HepG2 (cell line): Measurements from ENCODE around the gene FARSB. TPM values are rescaled to one million over a fixed set of nuclear protein-coding genes. Genes with fewer than 3 reads are reported as not detected.

Experiments
- CREB3 ChIP-seq: sonication (generic); formaldehyde crosslinking; IDR thresholded peaks from 2 replicates; pipeline ENCODE4 v1.5.0; 2020; ENCODE audit warnings: missing genetic modification reagents
- GPN1 ChIP-seq: sonication (generic); formaldehyde crosslinking; IDR thresholded peaks from 2 replicates; pipeline ENCODE4 v1.5.1; 2020; ENCODE audit warnings: missing genetic modification reagents, borderline replicate concordance
- HDAC6 ChIP-seq: fragments of 200-600 bp; sonication (generic); IDR thresholded peaks from 2 replicates; pipeline ENCODE4 v1.7.0; 2017; ENCODE audit warnings: mild to moderate bottlenecking, antibody characterized with exemption, low read length, low read depth
- HNF4G ChIP-seq, 2 experiments: sonication (generic) in 1 of 2; formaldehyde crosslinking in 1 of 2; IDR thresholded peaks; 2 replicates each; pipeline versions ENCODE4 v1.4.0 to v1.6.1; 2011 to 2020; ENCODE audit warnings: borderline replicate concordance in 2 of 2, low read depth in 2 of 2, mild to moderate bottlenecking in 2 of 2, low read length in 1 of 2, missing genetic modification reagents in 1 of 2, moderate library complexity in 1 of 2
- HNRNPH1 ChIP-seq: fragments of 200-400 bp; formaldehyde crosslinking; optimal IDR thresholded peaks from 2 replicates; pipeline ENCODE3; 2017; ENCODE audit warnings: mild to moderate bottlenecking, low read depth, low read length
- MED13 ChIP-seq: sonication (generic); formaldehyde crosslinking; IDR thresholded peaks from 2 replicates; pipeline ENCODE4 v1.5.0; 2020; ENCODE audit warnings: missing genetic modification reagents
- NAIF1 ChIP-seq: sonication (generic); formaldehyde crosslinking; IDR thresholded peaks from 2 replicates; pipeline ENCODE4 v1.5.0; 2020; ENCODE audit warnings: mild to moderate bottlenecking, missing genetic modification reagents, borderline replicate concordance
- NR0B2 ChIP-seq: sonication (generic); formaldehyde crosslinking; IDR thresholded peaks from 2 replicates; pipeline ENCODE4 v1.4.0; 2020; ENCODE audit warnings: mild to moderate bottlenecking, missing genetic modification reagents
- NR2F1 ChIP-seq, 2 experiments: fragments of 450-650 bp in 1 of 2; formaldehyde crosslinking in 1 of 2; IDR thresholded peaks; 2 replicates each; pipeline versions ENCODE4 v1.5.0 to v1.6.1; 2016 to 2020; ENCODE audit warnings: mild to moderate bottlenecking in 1 of 2, missing compliant biosample characterization in 1 of 2, missing genetic modification reagents in 1 of 2, moderate library complexity in 1 of 2
- SCMH1 ChIP-seq: sonication (generic); formaldehyde crosslinking; IDR thresholded peaks from 2 replicates; pipeline ENCODE4 v1.9.0; 2021; ENCODE audit warnings: missing genetic modification reagents, mild to moderate bottlenecking, borderline replicate concordance
- SMAD9 ChIP-seq: sonication (generic); formaldehyde crosslinking; IDR thresholded peaks from 2 replicates; pipeline ENCODE4 v1.5.1; 2020; ENCODE audit warnings: mild to moderate bottlenecking, missing genetic modification reagents
- SMARCE1 ChIP-seq: fragments of 450-650 bp; IDR thresholded peaks from 2 replicates; pipeline ENCODE4 v1.6.1; 2017; ENCODE audit warnings: borderline replicate concordance
- SOX6 ChIP-seq, 2 experiments: fragments of 450-650 bp in 1 of 2; sonication (generic) in 1 of 2; formaldehyde crosslinking in 1 of 2; IDR thresholded peaks; 2 replicates each; pipeline versions ENCODE4 v1.4.0 to v1.6.1; 2017 to 2020; ENCODE audit warnings: antibody characterized with exemption in 1 of 2, mild to moderate bottlenecking in 1 of 2, missing genetic modification reagents in 1 of 2
- SRY ChIP-seq: sonication (generic); formaldehyde crosslinking; IDR thresholded peaks from 2 replicates; pipeline ENCODE4 v1.8.0; 2022; ENCODE audit warnings: mild to moderate bottlenecking, missing genetic modification reagents
- TERF1 ChIP-seq: sonication (generic); formaldehyde crosslinking; IDR thresholded peaks from 2 replicates; pipeline ENCODE4 v1.8.0; 2022; ENCODE audit warnings: mild to moderate bottlenecking, missing genetic modification reagents, moderate library complexity
- ZMAT3 ChIP-seq: sonication (generic); formaldehyde crosslinking; conservative IDR thresholded peaks from 2 replicates; pipeline ENCODE4 v1.7.0; 2021; ENCODE audit warnings: missing genetic modification reagents
- ZMYM4 ChIP-seq: sonication (generic); formaldehyde crosslinking; IDR thresholded peaks from 2 replicates; pipeline ENCODE4 v1.8.1; 2023; ENCODE audit warnings: mild to moderate bottlenecking, missing genetic modification reagents
- ZNF234 ChIP-seq: sonication (generic); formaldehyde crosslinking; conservative IDR thresholded peaks from 2 replicates; pipeline ENCODE4 v1.5.1; 2020; ENCODE audit warnings: mild to moderate bottlenecking, missing genetic modification reagents
- ZNF235 ChIP-seq: sonication (generic); formaldehyde crosslinking; IDR thresholded peaks from 2 replicates; pipeline ENCODE4 v1.8.1; 2023; ENCODE audit warnings: mild to moderate bottlenecking, missing genetic modification reagents, borderline replicate concordance
- ZNF253 ChIP-seq: sonication (generic); formaldehyde crosslinking; IDR thresholded peaks from 2 replicates; pipeline ENCODE4 v1.8.0; 2022; ENCODE audit warnings: mild to moderate bottlenecking, missing genetic modification reagents, borderline replicate concordance
- ZNF337 ChIP-seq: sonication (generic); formaldehyde crosslinking; IDR thresholded peaks from 2 replicates; pipeline ENCODE4 v1.5.1; 2020; ENCODE audit warnings: missing genetic modification reagents, low read depth, mild to moderate bottlenecking, borderline replicate concordance
- ZNF414 ChIP-seq: sonication (generic); formaldehyde crosslinking; IDR thresholded peaks from 2 replicates; pipeline ENCODE4 v1.5.0; 2020; ENCODE audit warnings: missing genetic modification reagents
- ZNF513 ChIP-seq: sonication (generic); formaldehyde crosslinking; conservative IDR thresholded peaks from 2 replicates; pipeline ENCODE4 v1.5.0; 2020; ENCODE audit warnings: missing genetic modification reagents
- ZNF547 ChIP-seq: sonication (generic); formaldehyde crosslinking; IDR thresholded peaks from 2 replicates; pipeline ENCODE4 v1.5.1; 2020; ENCODE audit warnings: mild to moderate bottlenecking, missing genetic modification reagents
- ZSCAN20 ChIP-seq: sonication (generic); formaldehyde crosslinking; IDR thresholded peaks from 2 replicates; pipeline ENCODE4 v1.4.0; 2020; ENCODE audit warnings: missing genetic modification reagents, mild to moderate bottlenecking, borderline replicate concordance
- ZZZ3 ChIP-seq: sonication (generic); formaldehyde crosslinking; IDR thresholded peaks from 2 replicates; pipeline ENCODE4 v1.4.0; 2020; ENCODE audit warnings: missing genetic modification reagents, mild to moderate bottlenecking, borderline replicate concordance
- polyA plus RNA-seq, 8 experiments: library from polyadenylated mRNA; depleted of rRNA in 3 of 8; stranded (reverse) in 7 of 8; unstranded in 1 of 8; fragments of >200 nt; fragmentation: Illumina TruSeq in 4 of 8; extraction: Trizol in 4 of 8; gene quantifications; 2 replicates each; pipeline versions ENCODE4 v1.2.1 to v1.2.3, GENCODE V29; 2011 to 2016; ENCODE audit warnings: low read depth in 4 of 8, missing spikeins in 1 of 8, mixed read lengths in 1 of 8; ENCODE audit not compliant: insufficient read depth in 1 of 8
- total RNA-seq, 5 experiments: library from RNA; depleted of rRNA; stranded (reverse); fragments of >200 nt; fragmentation: Illumina TruSeq; extraction: Trizol; gene quantifications; 2 replicates each; pipeline ENCODE4 v1.2.3, GENCODE V29; 2016; ENCODE audit warnings: low read depth in 1 of 5

The FARSB gene
- total and polyA plus RNA-seq, 2 of the 13 experiments (the other 11 are each of a cell fraction or from before 2014, with no cell fraction given) = 23.3 to 45.9 TPM

- TF ChIP-seq HDAC6 (no peak), ZMAT3 (no peak), ZNF235 (CRISPR knock-in tag) (no peak), CREB3 (CRISPR knock-in tag) (no peak), HNF4G (IDR thresholded peaks at IDR 0.05; ENCODE audit: borderline replicate concordance, low read depth, low read length) (no peak; the same call in 1 of the 2 replicates), HNF4G (CRISPR knock-in tag; IDR thresholded peaks at IDR 0.05; ENCODE audit: borderline replicate concordance, low read depth) (no peak), ZMYM4 (CRISPR knock-in tag) (no peak), SMARCE1 (no peak), ZNF547 (CRISPR knock-in tag) (no peak), SMAD9 (CRISPR knock-in tag) (no peak), GPN1 (CRISPR knock-in tag) (no peak), HNRNPH1 (no peak), SOX6 (IDR thresholded peaks at IDR 0.05) (no peak), SOX6 (CRISPR knock-in tag; IDR thresholded peaks at IDR 0.05) (peak; percentile 70), ZSCAN20 (CRISPR knock-in tag) (no peak), NAIF1 (CRISPR knock-in tag) (no peak), MED13 (CRISPR knock-in tag) (no peak), ZNF337 (CRISPR knock-in tag) (no peak), SRY (CRISPR knock-in tag) (no peak), ZNF253 (no peak), NR0B2 (no peak), ZNF234 (CRISPR knock-in tag) (no peak), TERF1 (CRISPR knock-in tag) (no peak), NR2F1 (CRISPR knock-in tag; IDR thresholded peaks at IDR 0.05) (no peak), SCMH1 (no peak), ZNF513 (CRISPR knock-in tag) (no peak), ZNF414 (CRISPR knock-in tag) (no peak), ZZZ3 (CRISPR knock-in tag) (no peak)
These were observed 83.1 kb downstream of the FARSB start (continued) for GRCh38 chr2:222572751-222573174.
